SK-N-SH treated with all-trans-retinoic acid at 6 μM for 48 hours (cell line): ENCODE measurements around the gene TRIM24.

Source experiments
- ATAC-seq: fragments of 200-7000 bp; cut with Tn5 transposase; 3 replicates; pipeline ENCODE4 v1.9.1; 2020; ENCODE audit warnings: mild to moderate bottlenecking, moderate library complexity
- ARNTL ChIP-seq: fragments of 450-650 bp; formaldehyde crosslinking; IDR thresholded peaks from 2 replicates; pipeline ENCODE4 v1.5.0; 2020; ENCODE audit warnings: low read depth, mild to moderate bottlenecking, moderate library complexity, borderline replicate concordance
- BACH2 ChIP-seq: fragments of 250-450 bp; sonication (Bioruptor Pico); IDR thresholded peaks from 2 replicates; pipeline ENCODE4 v1.9.0; 2021; ENCODE audit warnings: mild to moderate bottlenecking, borderline replicate concordance
- CREB5 ChIP-seq: fragments of 250-450 bp; sonication (Bioruptor Pico); IDR thresholded peaks from 2 replicates; pipeline ENCODE4 v1.5.1; 2020; ENCODE audit warnings: low read depth, mild to moderate bottlenecking, moderate library complexity
- CSDC2 ChIP-seq: fragments of 250-450 bp; sonication (Bioruptor Pico); IDR thresholded peaks from 2 replicates; pipeline ENCODE4 v1.5.0; 2020; ENCODE audit warnings: mild to moderate bottlenecking, moderate library complexity
- CSRNP3 ChIP-seq: fragments of 250-450 bp; sonication (Bioruptor Pico); IDR thresholded peaks from 2 replicates; pipeline ENCODE4 v1.5.1; 2021; ENCODE audit warnings: mild to moderate bottlenecking, moderate library complexity
- ESRRG ChIP-seq: fragments of 250-450 bp; sonication (Bioruptor Pico); IDR thresholded peaks from 2 replicates; pipeline ENCODE4 v1.6.1; 2021; ENCODE audit warnings: mild to moderate bottlenecking
- GLIS3 ChIP-seq: fragments of 250-450 bp; sonication (Bioruptor Pico); IDR thresholded peaks from 2 replicates; pipeline ENCODE4 v1.5.0; 2020; ENCODE audit warnings: mild to moderate bottlenecking, moderate library complexity
- OSR1 ChIP-seq: fragments of 250-450 bp; sonication (Bioruptor Pico); IDR thresholded peaks from 2 replicates; pipeline ENCODE4 v1.8.0; 2022; ENCODE audit warnings: moderate library complexity, mild to moderate bottlenecking, inconsistent platforms
- PATZ1 ChIP-seq: fragments of 250-450 bp; sonication (Bioruptor Pico); IDR thresholded peaks from 2 replicates; pipeline ENCODE4 v1.8.0; 2020; ENCODE audit warnings: mild to moderate bottlenecking, moderate library complexity, borderline replicate concordance
- POU6F1 ChIP-seq: fragments of 250-450 bp; sonication (Bioruptor Pico); IDR thresholded peaks from 2 replicates; pipeline ENCODE4 v1.8.0; 2021; ENCODE audit warnings: low read depth, mild to moderate bottlenecking, moderate library complexity, borderline replicate concordance
- PPARA ChIP-seq: fragments of 250-450 bp; sonication (Bioruptor Pico); IDR thresholded peaks from 2 replicates; pipeline ENCODE4 v1.5.0; 2020; ENCODE audit warnings: mild to moderate bottlenecking, borderline replicate concordance
- RARB ChIP-seq: fragments of 250-450 bp; sonication (Bioruptor Pico); IDR thresholded peaks from 2 replicates; pipeline ENCODE4 v1.8.0; 2021; ENCODE audit warnings: mild to moderate bottlenecking, moderate library complexity
- SNAI2 ChIP-seq: fragments of 250-450 bp; sonication (Bioruptor Pico); IDR thresholded peaks from 2 replicates; pipeline ENCODE4 v1.5.0; 2020; ENCODE audit warnings: mild to moderate bottlenecking, moderate library complexity
- TCF4 ChIP-seq: fragments of 250-450 bp; sonication (Bioruptor Pico); IDR thresholded peaks from 2 replicates; pipeline ENCODE4 v1.8.0; 2021; ENCODE audit warnings: mild to moderate bottlenecking, moderate library complexity, borderline replicate concordance
- TOX ChIP-seq: fragments of 250-450 bp; sonication (Bioruptor Pico); IDR thresholded peaks from 2 replicates; pipeline ENCODE4 v1.8.0; 2021; ENCODE audit warnings: mild to moderate bottlenecking, moderate library complexity, borderline replicate concordance
- TSHZ2 ChIP-seq: fragments of 250-450 bp; sonication (Bioruptor Pico); IDR thresholded peaks from 2 replicates; pipeline ENCODE4 v1.5.0; 2020; ENCODE audit warnings: mild to moderate bottlenecking, moderate library complexity
- ZC3H10 ChIP-seq: fragments of 250-450 bp; sonication (Bioruptor Pico); IDR thresholded peaks from 2 replicates; pipeline ENCODE4 v1.5.1; 2021; ENCODE audit warnings: mild to moderate bottlenecking, moderate library complexity
- ZFP3 ChIP-seq: fragments of 250-450 bp; sonication (Bioruptor Pico); IDR thresholded peaks from 2 replicates; pipeline ENCODE4 v1.5.0; 2020; ENCODE audit warnings: mild to moderate bottlenecking, moderate library complexity
- ZFP30 ChIP-seq: fragments of 450-650 bp; formaldehyde crosslinking; IDR thresholded peaks from 2 replicates; pipeline ENCODE4 v1.5.0; 2022; ENCODE audit warnings: mild to moderate bottlenecking, moderate library complexity
- ZNF565 ChIP-seq: fragments of 450-650 bp; formaldehyde crosslinking; conservative IDR thresholded peaks from 2 replicates; pipeline ENCODE4 v1.5.0; 2020; ENCODE audit warnings: low read depth, mild to moderate bottlenecking, moderate library complexity
- ZNF70 ChIP-seq: fragments of 450-650 bp; formaldehyde crosslinking; IDR thresholded peaks from 2 replicates; pipeline ENCODE4 v1.5.0; 2020; ENCODE audit warnings: mild to moderate bottlenecking, moderate library complexity
- ZNF8 ChIP-seq: fragments of 450-650 bp; formaldehyde crosslinking; IDR thresholded peaks from 2 replicates; pipeline ENCODE4 v1.5.0; 2020; ENCODE audit warnings: mild to moderate bottlenecking, moderate library complexity

Gene TRIM24

GRCh38 chr7:138573741-138574140, 113.7 kb downstream of the TRIM24 start:
- no peak for TF ChIP-seq ZFP30
- TF ChIP-seq ESRRG = no peak
- TF ChIP-seq RARB (CRISPR knock-in tag) = no peak
- TF ChIP-seq PATZ1 (CRISPR knock-in tag) = no peak
- TF ChIP-seq CREB5 (CRISPR knock-in tag) = no peak
- no peak for TF ChIP-seq ZFP3 (CRISPR knock-in tag)
- TF ChIP-seq GLIS3 (CRISPR knock-in tag) = no peak
- no peak for TF ChIP-seq ZNF70
- TF ChIP-seq TSHZ2 (CRISPR knock-in tag) = no peak
- no peak for TF ChIP-seq TOX (CRISPR knock-in tag)
- no peak for TF ChIP-seq PPARA (CRISPR knock-in tag)
- ATAC-seq = no peak

- ATAC-seq = no peak
- no peak for TF ChIP-seq SNAI2
- TF ChIP-seq RARB (CRISPR knock-in tag) = no peak
These were observed 115.9 kb downstream of the TRIM24 start for GRCh38 chr7:138575897-138576428.

GRCh38 chr7:138579136-138579535, 119.1 kb downstream of the TRIM24 start:
- no peak for ATAC-seq
- no peak for TF ChIP-seq SNAI2
- TF ChIP-seq ARNTL (CRISPR knock-in tag) = no peak
- TF ChIP-seq ZFP3 (CRISPR knock-in tag) = no peak
- no peak for TF ChIP-seq POU6F1 (CRISPR knock-in tag)
- no peak for TF ChIP-seq ESRRG
- TF ChIP-seq OSR1 (CRISPR knock-in tag) = no peak
- TF ChIP-seq CSDC2 (CRISPR knock-in tag) = no peak
- TF ChIP-seq BACH2 (CRISPR knock-in tag) = no peak
- no peak for TF ChIP-seq ZNF8 (CRISPR knock-in tag)
- TF ChIP-seq TOX (CRISPR knock-in tag) = no peak
- TF ChIP-seq TSHZ2 (CRISPR knock-in tag) = no peak
- no peak for TF ChIP-seq RARB (CRISPR knock-in tag)
- TF ChIP-seq CREB5 (CRISPR knock-in tag) = no peak
- no peak for TF ChIP-seq ZNF565 (CRISPR knock-in tag)
- TF ChIP-seq ZFP30 = no peak
- TF ChIP-seq GLIS3 (CRISPR knock-in tag) = no peak
- no peak for TF ChIP-seq ZC3H10 (CRISPR knock-in tag)
- TF ChIP-seq CSRNP3 = no peak
- TF ChIP-seq TCF4 (CRISPR knock-in tag) = no peak
- no peak for TF ChIP-seq ZNF70
